Measurements from ENCODE around the gene CAPN14. TPM values are rescaled to one million over a fixed set of nuclear protein-coding genes. Genes with fewer than 3 reads are reported as not detected.

Gene CAPN14
- polyA plus RNA-seq, 1 experiment, result 0.09 TPM

GRCh38 chr2:31138037-31138962 lies 79.0 kb downstream of the CAPN14 start, which contains the start of gene GALNT14:
GALNT14 (minus strand) TSS chr2:31138440; CDS start chr2:31138086, 354 bp downstream.
- Histone ChIP-seq H3K9me3 (ENCODE audit: control insufficient read depth, insufficient read depth, low read length) (no peaks in the 10 kb centered on the region; the same call in 1 of the 2 replicates), H3K27ac (ENCODE audit: low read depth, low read length) (no peak within 1 kb of the TSS), H3K4me3 (ENCODE audit: low read depth, low read length) (peak within 1 kb of the TSS; percentile 48), H3K27me3 (ENCODE audit: control insufficient read depth, insufficient read depth, low read length) (peaks cover 63% of the 10 kb centered on the region)
- ChIA-PET CTCF (interaction anchor here (0.6 to 1.5 kb wide), 3 partner anchors 13 to 194 kb away, joined by 3 to 5 read pairs (median 4); no protein-coding TSS in a partner anchor), POLR2A (interaction anchor here (0.6 kb wide), 1 partner anchor 11 kb away, joined by 5 read pairs; no protein-coding TSS in a partner anchor)
- TF ChIP-seq, protein P1, sequence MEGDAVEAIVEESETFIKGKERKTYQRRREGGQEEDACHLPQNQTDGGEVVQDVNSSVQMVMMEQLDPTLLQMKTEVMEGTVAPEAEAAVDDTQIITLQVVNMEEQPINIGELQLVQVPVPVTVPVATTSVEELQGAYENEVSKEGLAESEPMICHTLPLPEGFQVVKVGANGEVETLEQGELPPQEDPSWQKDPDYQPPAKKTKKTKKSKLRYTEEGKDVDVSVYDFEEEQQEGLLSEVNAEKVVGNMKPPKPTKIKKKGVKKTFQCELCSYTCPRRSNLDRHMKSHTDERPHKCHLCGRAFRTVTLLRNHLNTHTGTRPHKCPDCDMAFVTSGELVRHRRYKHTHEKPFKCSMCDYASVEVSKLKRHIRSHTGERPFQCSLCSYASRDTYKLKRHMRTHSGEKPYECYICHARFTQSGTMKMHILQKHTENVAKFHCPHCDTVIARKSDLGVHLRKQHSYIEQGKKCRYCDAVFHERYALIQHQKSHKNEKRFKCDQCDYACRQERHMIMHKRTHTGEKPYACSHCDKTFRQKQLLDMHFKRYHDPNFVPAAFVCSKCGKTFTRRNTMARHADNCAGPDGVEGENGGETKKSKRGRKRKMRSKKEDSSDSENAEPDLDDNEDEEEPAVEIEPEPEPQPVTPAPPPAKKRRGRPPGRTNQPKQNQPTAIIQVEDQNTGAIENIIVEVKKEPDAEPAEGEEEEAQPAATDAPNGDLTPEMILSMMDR (IDR thresholded peaks at IDR 0.05; ENCODE audit: low read depth, low read length), result peak; percentile 14
- no peak for DNase-seq (ENCODE audit: low read depth, low spot score)

DNA sequence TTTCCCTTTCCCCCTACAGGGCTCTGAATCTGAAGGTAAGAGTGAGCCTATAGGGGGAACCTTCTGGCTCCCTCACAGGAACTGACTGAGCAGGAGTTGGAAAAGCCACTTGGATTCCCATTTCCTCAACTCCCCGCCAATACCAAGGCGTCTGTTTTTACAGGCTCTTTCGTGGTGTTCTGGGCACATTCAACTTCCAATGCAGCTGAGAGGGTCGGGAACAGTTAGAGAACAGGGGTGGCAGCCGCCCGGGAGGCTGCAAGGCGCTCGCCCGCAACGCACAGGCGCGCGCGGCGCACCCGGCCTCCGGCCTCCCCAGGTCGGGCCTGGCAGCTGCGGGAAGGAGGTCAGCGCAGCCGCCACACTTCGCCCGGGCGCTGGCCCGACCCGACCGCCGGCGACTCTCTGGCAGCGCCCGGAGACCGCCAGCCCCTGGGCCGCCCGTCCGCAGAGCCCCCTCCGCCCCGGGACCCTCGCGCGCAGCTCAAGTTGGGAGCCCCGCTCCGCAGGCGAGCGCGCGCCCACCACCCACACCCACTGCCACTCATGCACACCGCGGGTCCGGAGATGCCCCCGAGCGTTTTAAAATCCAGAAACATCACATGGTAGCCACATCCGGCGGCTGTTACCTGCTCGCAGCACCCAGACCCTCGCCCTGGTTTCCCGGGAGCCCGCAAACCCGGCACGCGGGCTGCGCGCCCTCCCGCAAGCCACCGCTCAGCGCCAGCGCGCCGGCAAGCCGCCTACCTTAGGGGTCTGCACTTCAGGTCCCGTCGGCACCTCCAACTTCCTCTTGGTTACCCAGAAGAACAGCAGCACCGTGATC lies 79.9 kb downstream of the CAPN14 start:
- Histone ChIP-seq H3K27ac (ENCODE audit: low read depth, low read length) (no peak overlapping the region), H3K9me3 (ENCODE audit: control insufficient read depth, insufficient read depth, low read length) (no peaks in the 10 kb centered on the region; the same call in 1 of the 2 replicates), H3K4me3 (ENCODE audit: low read depth, low read length) (peak overlapping the region; percentile 48), H3K27me3 (ENCODE audit: control insufficient read depth, insufficient read depth, low read length) (peaks cover 60% of the 10 kb centered on the region)
- DNase-seq (ENCODE audit: low read depth, low spot score), result no peak
- CTCF ChIA-PET, result interaction anchor here (0.9 to 1.5 kb wide), 2 partner anchors 14 to 195 kb away, joined by 3 to 4 read pairs; no protein-coding TSS in a partner anchor
- POLR2A ChIA-PET, result no interaction called here
- TF ChIP-seq, protein P1 (IDR thresholded peaks at IDR 0.05; ENCODE audit: low read depth, low read length), result no peak

GRCh38 chr2:31136732-31137131 lies 80.6 kb downstream of the CAPN14 start:
- DNase-seq (ENCODE audit: low read depth, low spot score), result no peak
- TF ChIP-seq, protein P1 (IDR thresholded peaks at IDR 0.05; ENCODE audit: low read depth, low read length), result no peak
- no peaks in the 10 kb centered on the region; the same call in 1 of the 2 replicates for H3K9me3 ChIP-seq (ENCODE audit: control insufficient read depth, insufficient read depth, low read length)
- POLR2A ChIA-PET, result no interaction called here
- peaks cover 56% of the 10 kb centered on the region for H3K27me3 ChIP-seq (ENCODE audit: control insufficient read depth, insufficient read depth, low read length)
- CTCF ChIA-PET, result no interaction called here
- no peak overlapping the region for H3K4me3 ChIP-seq (ENCODE audit: low read depth, low read length)
- no peak overlapping the region for H3K27ac ChIP-seq (ENCODE audit: low read depth, low read length)

DNA sequence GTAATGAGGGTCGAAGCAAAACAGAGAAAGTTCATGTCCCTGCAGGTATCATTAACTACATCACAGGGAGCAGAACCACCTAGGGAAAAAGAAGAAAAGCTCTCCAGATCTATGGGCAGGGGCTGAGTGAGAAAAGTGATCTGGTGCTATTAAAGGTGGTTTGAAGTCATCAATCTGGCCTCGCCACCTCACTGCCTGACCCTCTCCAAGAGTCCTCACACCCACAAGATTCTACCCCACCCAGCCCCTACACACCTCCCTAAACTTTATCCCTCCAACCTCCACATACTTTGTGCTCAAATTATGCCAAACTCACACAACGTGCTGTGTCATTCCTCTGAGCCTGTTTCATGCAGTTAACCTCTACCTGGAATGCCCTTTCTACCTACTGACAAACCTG lies 81.3 kb downstream of the CAPN14 start:
- CTCF ChIA-PET, result no interaction called here
- TF ChIP-seq, protein P1 (IDR thresholded peaks at IDR 0.05; ENCODE audit: low read depth, low read length), result no peak
- POLR2A ChIA-PET, result no interaction called here
- Histone ChIP-seq H3K9me3 (ENCODE audit: control insufficient read depth, insufficient read depth, low read length) (no peaks in the 10 kb centered on the region; the same call in 1 of the 2 replicates), H3K27me3 (ENCODE audit: control insufficient read depth, insufficient read depth, low read length) (peaks cover 55% of the 10 kb centered on the region), H3K27ac (ENCODE audit: low read depth, low read length) (no peak overlapping the region), H3K4me3 (ENCODE audit: low read depth, low read length) (no peak overlapping the region)
- no peak for DNase-seq (ENCODE audit: low read depth, low spot score)
